A673 (cell line): ENCODE results near the gene ACSF3.

Source experiments
- CTCF ChIP-seq: fragments of 300-800, 200-600 bp; sonication (generic); conservative IDR thresholded peaks from 2 replicates; pipeline ENCODE4 v1.5.1; 2017; ENCODE audit warnings: low read depth, mild to moderate bottlenecking, antibody characterized with exemption, low read length, moderate library complexity, mixed read lengths
- EZH2 ChIP-seq: fragments of 200-600 bp; sonication (generic); IDR thresholded peaks from 2 replicates; pipeline ENCODE4 v1.6.1; 2017; ENCODE audit warnings: borderline replicate concordance, low read depth, mild to moderate bottlenecking, mixed read lengths, antibody characterized with exemption, low read length; ENCODE audit not compliant: poor library complexity, severe bottlenecking

GRCh38 chr16:89179148-89179484 lies 85.5 kb downstream of the ACSF3 start:
- no peak for TF ChIP-seq CTCF
- no peak for TF ChIP-seq EZH2
